Caco-2 (cell line): ENCODE measurements around the gene CBX2. TPM values are rescaled to one million over a fixed set of nuclear protein-coding genes. Genes with fewer than 3 reads are reported as not detected.

ENCODE experiments used
- BruUV-seq: library from RNA; stranded (reverse); fragments of 400-500 nt; replicated peaks from 2 replicates; lab custom pipeline; 2021; lab: Mats Ljungman, UMichigan
- CTCF ChIA-PET: fragments of 300-600 bp; sonication (Branson Sonifier 250); formaldehyde crosslinking; loops from one replicate; lab custom pipeline; 2022; ENCODE audit warnings: antibody characterized with exemption; lab: Charles Lee
- POLR2A ChIA-PET: fragments of 300-600 bp; sonication (Branson Sonifier 250); formaldehyde crosslinking; loops from one replicate; lab custom pipeline; 2022; ENCODE audit warnings: antibody characterized with exemption; lab: Charles Lee
- DNase-seq, 2 experiments: peaks; one replicate each; pipeline versions ENCODE4 v3.0.0 to v3.0.0-alpha.2; 2020 to 2022
- H3K27me3 ChIP-seq: replicated peaks from 2 replicates; pipeline ENCODE4 v1.6.0; 2011; ENCODE audit warnings: low read length; ENCODE audit not compliant: control insufficient read depth, insufficient read depth
- H3K36me3 ChIP-seq: 2 replicates; pipeline ENCODE4 v1.5.1; 2011; ENCODE audit warnings: low read length; ENCODE audit not compliant: control insufficient read depth, insufficient read depth
- H3K4me1 ChIP-seq: fragments of 250-450 bp; sonication (Bioruptor Pico); 2 replicates; pipeline ENCODE4 v1.5.1; 2020; ENCODE audit warnings: mild to moderate bottlenecking
- H3K4me3 ChIP-seq: 2 replicates; pipeline ENCODE4 v1.5.1; 2011; ENCODE audit warnings: low read depth, mild to moderate bottlenecking, control low read depth, low read length
- H3K9me3 ChIP-seq: fragments of 250-450 bp; sonication (Bioruptor Pico); 2 replicates; pipeline ENCODE4 v1.5.1; 2020; ENCODE audit warnings: mild to moderate bottlenecking, moderate library complexity
- H3K27ac Mint-ChIP-seq: one replicate; pipeline ENCODE4 v1.8.0; 2022; ENCODE audit warnings: mixed read lengths; ENCODE audit not compliant: unreplicated experiment
- H3K27me3 Mint-ChIP-seq: one replicate; pipeline ENCODE4 v1.8.0; 2022; ENCODE audit warnings: mixed read lengths; ENCODE audit not compliant: insufficient read depth, unreplicated experiment
- H3K36me3 Mint-ChIP-seq: one replicate; pipeline ENCODE4 v1.8.0; 2022; ENCODE audit warnings: mild to moderate bottlenecking, mixed read lengths; ENCODE audit not compliant: insufficient read depth, unreplicated experiment
- H3K4me1 Mint-ChIP-seq: one replicate; pipeline ENCODE4 v1.8.0; 2022; ENCODE audit warnings: low read depth, mixed read lengths; ENCODE audit not compliant: unreplicated experiment
- H3K4me3 Mint-ChIP-seq: one replicate; pipeline ENCODE4 v1.8.0; 2022; ENCODE audit warnings: mild to moderate bottlenecking, moderate library complexity, mixed read lengths; ENCODE audit not compliant: unreplicated experiment
- H3K9me3 Mint-ChIP-seq: one replicate; pipeline ENCODE4 v1.8.0; 2022; ENCODE audit warnings: mixed read lengths; ENCODE audit not compliant: unreplicated experiment
- intact Hi-C: fragments of 100-400 bp; cut with micrococcal nuclease; formaldehyde crosslinking; loops from one replicate; pipeline ENCODE4 v1.10.0; 2022; ENCODE audit not compliant: unreplicated experiment
- total RNA-seq: library from RNA; stranded (reverse); gene quantifications from 2 replicates; pipeline ENCODE4 v1.2.3, GENCODE V29; 2022
- TF ChIP-seq, protein P1 (sequence below), 2 experiments: fragments of 200-600 bp in 1 of 2; IDR thresholded peaks; 1 replicate in 1 of 2; 2 replicates in 1 of 2; pipeline versions ENCODE4 v1.5.1 to v1.8.0; 2011 to 2022; ENCODE audit warnings: antibody characterized with exemption in 1 of 2, control low read depth in 1 of 2, inconsistent platforms in 1 of 2, low read depth in 1 of 2, low read length in 1 of 2, mild to moderate bottlenecking in 1 of 2, moderate library complexity in 1 of 2; ENCODE audit not compliant: insufficient read depth in 1 of 2, severe bottlenecking in 1 of 2, unreplicated experiment in 1 of 2

Gene CBX2
- total RNA-seq, 1 experiment from 2014 or later, result 52.8 TPM

DNA sequence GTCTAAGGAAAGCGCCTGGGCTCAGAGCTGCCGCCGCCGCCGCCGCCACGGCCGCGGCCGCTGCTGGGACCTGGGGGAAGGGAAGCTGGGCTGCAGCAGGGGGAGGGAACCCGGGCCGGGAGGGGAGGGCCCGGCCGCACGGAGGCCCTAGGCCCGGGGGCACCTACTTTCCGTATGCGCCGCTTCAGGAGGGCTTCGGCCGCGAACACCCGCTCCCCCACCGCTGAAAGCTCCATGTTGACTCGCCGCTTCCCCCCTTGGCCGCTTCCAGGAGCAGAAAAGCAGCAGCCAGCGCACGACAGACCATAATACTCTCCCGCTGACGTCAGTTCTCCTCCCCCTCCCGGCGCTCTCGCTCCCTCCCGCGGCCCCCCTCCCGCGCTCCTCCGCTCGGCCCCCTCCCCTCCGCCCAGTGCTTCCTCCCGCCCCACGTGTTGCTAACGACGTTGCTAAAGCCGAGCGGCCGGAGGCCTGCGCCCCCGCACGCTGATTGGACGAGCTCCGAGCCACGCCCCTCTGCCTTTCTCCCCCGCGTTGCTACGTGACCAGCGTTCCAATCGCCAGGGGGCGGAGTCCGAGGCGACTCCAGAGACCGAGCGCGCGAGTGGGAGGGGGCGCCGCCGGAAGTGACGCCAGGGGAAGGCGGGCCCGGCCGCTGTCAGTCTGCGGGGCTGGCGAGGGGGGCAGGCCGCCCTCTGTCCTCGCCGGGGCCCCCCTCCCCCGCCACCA is 19.0 kb downstream of the CBX2 start, which contains the start of gene CBX8:
CBX8 (minus strand) TSS at position 315 of the 729 bp plus-strand sequence; CDS start at position 236, 79 bp downstream.
- H3K4me3 ChIP-seq, result peak within 1 kb of the TSS; percentile 75
- Mint-ChIP-seq H3K36me3 (peaks cover 43% of the 10 kb centered on the region), H3K4me1 (peaks cover 15% of the 10 kb centered on the region), H3K27ac (peak within 1 kb of the TSS; percentile 85), H3K4me3 (peak within 1 kb of the TSS; percentile 84), H3K27me3 (no peaks in the 10 kb centered on the region), H3K9me3 (no peaks in the 10 kb centered on the region)
- POLR2A ChIA-PET, result interaction anchor here (0.6 to 1.4 kb wide), 25 partner anchors 8 to 1247 kb away, joined by 3 to 47 read pairs (median 5); partner anchors contain the start of gene CBX4
- no TSS peak for BruUV-seq
- H3K36me3 ChIP-seq, result no peaks in the 10 kb centered on the region
- CTCF ChIA-PET, result interaction anchor here (0.6 to 1.5 kb wide), 22 partner anchors 10 to 1669 kb away, joined by 3 to 24 read pairs (median 4); partner anchors contain the start of genes CBX4 and GAA
- no peaks in the 10 kb centered on the region for H3K27me3 ChIP-seq
- DNase-seq, result peak; percentile 100
- intact Hi-C loops, result loop anchor here (1.0 to 5.0 kb wide), 4 partner anchors 13 to 120 kb away; no protein-coding TSS in a partner anchor
- H3K9me3 ChIP-seq, result no peaks in the 10 kb centered on the region
- TF ChIP-seq, protein P1, sequence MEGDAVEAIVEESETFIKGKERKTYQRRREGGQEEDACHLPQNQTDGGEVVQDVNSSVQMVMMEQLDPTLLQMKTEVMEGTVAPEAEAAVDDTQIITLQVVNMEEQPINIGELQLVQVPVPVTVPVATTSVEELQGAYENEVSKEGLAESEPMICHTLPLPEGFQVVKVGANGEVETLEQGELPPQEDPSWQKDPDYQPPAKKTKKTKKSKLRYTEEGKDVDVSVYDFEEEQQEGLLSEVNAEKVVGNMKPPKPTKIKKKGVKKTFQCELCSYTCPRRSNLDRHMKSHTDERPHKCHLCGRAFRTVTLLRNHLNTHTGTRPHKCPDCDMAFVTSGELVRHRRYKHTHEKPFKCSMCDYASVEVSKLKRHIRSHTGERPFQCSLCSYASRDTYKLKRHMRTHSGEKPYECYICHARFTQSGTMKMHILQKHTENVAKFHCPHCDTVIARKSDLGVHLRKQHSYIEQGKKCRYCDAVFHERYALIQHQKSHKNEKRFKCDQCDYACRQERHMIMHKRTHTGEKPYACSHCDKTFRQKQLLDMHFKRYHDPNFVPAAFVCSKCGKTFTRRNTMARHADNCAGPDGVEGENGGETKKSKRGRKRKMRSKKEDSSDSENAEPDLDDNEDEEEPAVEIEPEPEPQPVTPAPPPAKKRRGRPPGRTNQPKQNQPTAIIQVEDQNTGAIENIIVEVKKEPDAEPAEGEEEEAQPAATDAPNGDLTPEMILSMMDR (IDR thresholded peaks at IDR 0.05; ENCODE audit: insufficient read depth in 1 of 2, low read depth in 1 of 2, low read length in 1 of 2, severe bottlenecking in 1 of 2, unreplicated experiment in 1 of 2), result peak in 1 of 2 experiments; percentile 24
- peaks cover 28% of the 10 kb centered on the region for H3K4me1 ChIP-seq

DNA sequence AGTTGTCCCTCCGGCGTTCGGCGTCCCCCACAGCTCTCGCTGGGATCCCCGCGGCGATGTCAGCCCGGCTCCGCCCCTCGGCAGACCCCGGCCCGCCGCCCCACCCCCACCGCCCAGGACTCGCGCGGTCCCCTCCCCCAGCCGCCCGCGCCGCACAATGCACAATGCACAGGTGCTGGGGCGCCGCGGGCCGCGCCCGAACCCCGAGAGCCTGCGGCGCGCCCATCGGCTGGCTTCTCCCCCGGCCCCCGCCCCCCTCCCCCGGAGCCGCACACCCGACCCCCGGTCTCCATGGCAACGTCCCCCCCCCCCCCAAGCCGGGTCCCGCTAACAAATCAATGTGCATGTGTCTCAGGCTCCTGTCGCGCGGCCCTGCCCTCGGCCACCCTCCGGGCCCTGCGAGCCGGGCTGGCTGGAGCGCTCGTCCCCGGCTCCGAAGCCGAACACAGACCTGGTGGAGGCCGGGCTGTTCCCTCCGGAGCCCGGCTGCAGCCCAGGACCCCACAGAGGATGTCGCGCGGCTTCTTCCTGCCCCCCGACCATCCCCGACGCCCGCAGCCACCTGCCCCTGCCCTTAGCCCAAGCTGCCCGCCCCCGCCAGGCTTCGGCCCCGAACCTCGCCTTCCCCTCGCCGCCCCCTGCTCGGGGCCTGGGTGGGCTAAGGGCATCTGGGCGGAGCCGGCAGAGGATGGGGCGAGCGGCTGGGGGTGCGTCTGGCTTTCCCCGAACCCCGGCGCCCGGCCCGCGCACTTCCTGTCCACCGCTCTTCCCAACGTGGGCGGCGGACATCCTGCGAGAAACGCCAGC is 19.7 kb downstream of the CBX2 start:
- H3K4me3 ChIP-seq, result peak overlapping the region; percentile 53
- peak; percentile 71 for DNase-seq
- Mint-ChIP-seq H3K27me3 (no peaks in the 10 kb centered on the region), H3K4me1 (peaks cover 15% of the 10 kb centered on the region), H3K36me3 (peaks cover 37% of the 10 kb centered on the region), H3K9me3 (no peaks in the 10 kb centered on the region), H3K4me3 (peak overlapping the region; percentile 84), H3K27ac (peak overlapping the region; percentile 85)
- no TSS peak for BruUV-seq
- TF ChIP-seq, protein P1 (IDR thresholded peaks at IDR 0.05; ENCODE audit: insufficient read depth in 1 of 2, low read depth in 1 of 2, low read length in 1 of 2, severe bottlenecking in 1 of 2, unreplicated experiment in 1 of 2), result no peak
- ChIA-PET CTCF (interaction anchor here (0.6 to 1.5 kb wide), 23 partner anchors 11 to 1670 kb away, joined by 3 to 24 read pairs (median 4); partner anchors contain the start of genes CBX4 and GAA), POLR2A (interaction anchor here (0.6 to 1.4 kb wide), 23 partner anchors 10 to 1337 kb away, joined by 3 to 47 read pairs (median 5); partner anchors contain the start of gene CBX4)
- no peaks in the 10 kb centered on the region for H3K36me3 ChIP-seq
- no peaks in the 10 kb centered on the region for H3K27me3 ChIP-seq
- H3K4me1 ChIP-seq, result peaks cover 29% of the 10 kb centered on the region
- H3K9me3 ChIP-seq, result no peaks in the 10 kb centered on the region
- intact Hi-C loops, result loop anchor here (1.0 to 5.0 kb wide), 4 partner anchors 13 to 120 kb away; no protein-coding TSS in a partner anchor
